GM04503 (cell line): ENCODE data around the gene SEL1L3.

Experiments
- DNase-seq: peaks from one replicate; pipeline ENCODE4 v3.0.0-alpha.2; 2012; ENCODE audit warnings: low read depth

The SEL1L3 gene

GRCh38 chr4:25790024-25790423 lies 72.8 kb downstream of the SEL1L3 start:
- DNase-seq: no peak

GRCh38 chr4:25788703-25789238 lies 74.0 kb downstream of the SEL1L3 start:
- DNase-seq: no peak

- no peak for DNase-seq
Measured at GRCh38 chr4:25786497-25787065, 76.2 kb downstream of the SEL1L3 start.

- no peak for DNase-seq
Measured at GRCh38 chr4:25783943-25784342, 78.8 kb downstream of the SEL1L3 start.

GRCh38 chr4:25783126-25783525 lies 79.7 kb downstream of the SEL1L3 start:
- DNase-seq: no peak

- no peak for DNase-seq
Measured at GRCh38 chr4:25782482-25782881, 80.3 kb downstream of the SEL1L3 start.

GRCh38 chr4:25779021-25779420 lies 83.8 kb downstream of the SEL1L3 start:
- no peak for DNase-seq

- no peak for DNase-seq
Measured at GRCh38 chr4:25776795-25777194, 86.0 kb downstream of the SEL1L3 start.

- no peak for DNase-seq
Measured at GRCh38 chr4:25775166-25775565, 87.6 kb downstream of the SEL1L3 start.

- DNase-seq: no peak
Measured at GRCh38 chr4:25773358-25773757, 89.4 kb downstream of the SEL1L3 start.

GRCh38 chr4:25771672-25772071 lies 91.1 kb downstream of the SEL1L3 start:
- no peak for DNase-seq

- no peak for DNase-seq
Measured at GRCh38 chr4:25770847-25771246, 91.9 kb downstream of the SEL1L3 start.

GRCh38 chr4:25769251-25769650 lies 93.5 kb downstream of the SEL1L3 start:
- DNase-seq: no peak

GRCh38 chr4:25767877-25768725 lies 94.7 kb downstream of the SEL1L3 start:
- DNase-seq: no peak

GRCh38 chr4:25760518-25761157 lies 102.2 kb downstream of the SEL1L3 start:
- DNase-seq: no peak

- DNase-seq: no peak
Measured at GRCh38 chr4:25760048-25760447, 102.7 kb downstream of the SEL1L3 start.

- no peak for DNase-seq
Measured at GRCh38 chr4:25759101-25759500, 103.7 kb downstream of the SEL1L3 start.

- DNase-seq: no peak
Measured at GRCh38 chr4:25757452-25757851, 105.3 kb downstream of the SEL1L3 start.

GRCh38 chr4:25756503-25756902 lies 106.3 kb downstream of the SEL1L3 start:
- DNase-seq: no peak

GRCh38 chr4:25755911-25756310 lies 106.9 kb downstream of the SEL1L3 start:
- DNase-seq: no peak

GRCh38 chr4:25753239-25753638 lies 109.5 kb downstream of the SEL1L3 start:
- DNase-seq: no peak

- no peak for DNase-seq
Measured at GRCh38 chr4:25750874-25751273, 111.9 kb downstream of the SEL1L3 start.
